Measurements from ENCODE around the gene SPDYC. TPM values are rescaled to one million over a fixed set of nuclear protein-coding genes. Genes with fewer than 3 reads are reported as not detected.

SPDYC gene
- total and polyA plus RNA-seq, 9 of the 15 experiments (the other 6 are each of a cell fraction or from before 2014, with no cell fraction given): 4.4 to 18.8 (median 9.2) TPM

Small RNA genes within 50 kb of the gene (microRNA-seq; reads per million reads assigned to microRNA genes)
- gene MIR6751 (ENCODE audit: borderline microRNAs expressed): not detected

Small RNA genes within 50 kb of the gene (small RNA-seq; reads per million reads assigned to genes)
- gene HIGD1AP10 (not detected), gene PDCL2P2 (not detected), gene RNU2-23P (0.51 reads per million, percentile 24 among the genes with 10 or more reads in this experiment)

Other genes with a start within 250 kb of the SPDYC start
Only the 7 nearest of the 23 such genes appear.
- gene VPS51, start 74.0 kb upstream of the SPDYC start, total RNA-seq (2014; rRNA removed): 143 and 215 TPM in 2 replicates
- gene VPS51, start 74.0 kb upstream of the SPDYC start, total RNA-seq (2014; rRNA removed; fragmentation: Illumina TruSeq; extraction: Trizol): 16.9 and 20.6 TPM in 2 replicates
- gene VPS51, start 74.0 kb upstream of the SPDYC start, total RNA-seq (2015; rRNA removed; fragmentation: Illumina TruSeq; extraction: Trizol): 40.6 and 46.8 TPM in 2 replicates
- gene VPS51, start 74.0 kb upstream of the SPDYC start, total RNA-seq (2021): 89.3 and 103 TPM in 2 replicates
- gene VPS51, start 74.0 kb upstream of the SPDYC start, polyA plus RNA-seq (2011; rRNA removed): 49.7 and 83.5 TPM in 2 replicates
- gene VPS51, start 74.0 kb upstream of the SPDYC start, polyA plus RNA-seq (2014; fragmentation: Illumina TruSeq; extraction: Trizol): 22.2 and 49.8 TPM in 2 replicates
- 1 to 10 TPM; 1.8 to 2.9 TPM for gene VPS51, start 74.0 kb upstream of the SPDYC start, polyA plus RNA-seq (2014; fragmentation: Nextera tagmentation; extraction: Ambion mirVana)
- gene VPS51, start 74.0 kb upstream of the SPDYC start, polyA plus RNA-seq (2014; rRNA removed): 73.2 and 126 TPM in 2 replicates
- gene TM7SF2, start 58.4 kb upstream of the SPDYC start, total RNA-seq (2014; rRNA removed): 18.6 and 20.6 TPM in 2 replicates
- gene TM7SF2, start 58.4 kb upstream of the SPDYC start, total RNA-seq (2014; rRNA removed; fragmentation: Illumina TruSeq; extraction: Trizol): 3.2 and 3.7 TPM in 2 replicates
- gene TM7SF2, start 58.4 kb upstream of the SPDYC start, total RNA-seq (2015; rRNA removed; fragmentation: Illumina TruSeq; extraction: Trizol): 7.0 and 7.9 TPM in 2 replicates
- 21.4 and 21.8 TPM in 2 replicates for gene TM7SF2, start 58.4 kb upstream of the SPDYC start, total RNA-seq (2021)
- gene TM7SF2, start 58.4 kb upstream of the SPDYC start, polyA plus RNA-seq (2011; rRNA removed): 14.6 and 35.3 TPM in 2 replicates
- 14.3 and 18.6 TPM in 2 replicates for gene TM7SF2, start 58.4 kb upstream of the SPDYC start, polyA plus RNA-seq (2014; fragmentation: Illumina TruSeq; extraction: Trizol)
- gene TM7SF2, start 58.4 kb upstream of the SPDYC start, polyA plus RNA-seq (2014; fragmentation: Nextera tagmentation; extraction: Ambion mirVana): 1 to 10 TPM; 1.2 to 1.4 TPM
- gene TM7SF2, start 58.4 kb upstream of the SPDYC start, polyA plus RNA-seq (2014; rRNA removed): 20.4 and 22.0 TPM in 2 replicates
- 39.0 and 49.0 TPM in 2 replicates for gene ZNHIT2, start 52.5 kb upstream of the SPDYC start, total RNA-seq (2014; rRNA removed)
- gene ZNHIT2, start 52.5 kb upstream of the SPDYC start, total RNA-seq (2014; rRNA removed; fragmentation: Illumina TruSeq; extraction: Trizol): 0.35 and 0.76 TPM in 2 replicates
- gene ZNHIT2, start 52.5 kb upstream of the SPDYC start, total RNA-seq (2015; rRNA removed; fragmentation: Illumina TruSeq; extraction: Trizol): 7.0 and 8.6 TPM in 2 replicates
- 27.2 and 29.6 TPM in 2 replicates for gene ZNHIT2, start 52.5 kb upstream of the SPDYC start, total RNA-seq (2021)
- 2.5 and 3.7 TPM in 2 replicates for gene ZNHIT2, start 52.5 kb upstream of the SPDYC start, polyA plus RNA-seq (2011; rRNA removed)
- gene ZNHIT2, start 52.5 kb upstream of the SPDYC start, polyA plus RNA-seq (2014; fragmentation: Illumina TruSeq; extraction: Trizol): 0.59 and 2.9 TPM in 2 replicates
- gene ZNHIT2, start 52.5 kb upstream of the SPDYC start, polyA plus RNA-seq (2014; fragmentation: Nextera tagmentation; extraction: Ambion mirVana): under 1 TPM; 0.08 to 0.20 TPM
- gene ZNHIT2, start 52.5 kb upstream of the SPDYC start, polyA plus RNA-seq (2014; rRNA removed): 23.4 and 24.3 TPM in 2 replicates
- gene FAU, start 48.1 kb upstream of the SPDYC start, total RNA-seq (2014; rRNA removed): 1,447 and 1,737 TPM in 2 replicates
- gene FAU, start 48.1 kb upstream of the SPDYC start, total RNA-seq (2014; rRNA removed; fragmentation: Illumina TruSeq; extraction: Trizol): 702 and 715 TPM in 2 replicates
- gene FAU, start 48.1 kb upstream of the SPDYC start, total RNA-seq (2015; rRNA removed; fragmentation: Illumina TruSeq; extraction: Trizol): 990 and 995 TPM in 2 replicates
- gene FAU, start 48.1 kb upstream of the SPDYC start, total RNA-seq (2021): 1,380 and 1,521 TPM in 2 replicates
- 562 and 568 TPM in 2 replicates for gene FAU, start 48.1 kb upstream of the SPDYC start, polyA plus RNA-seq (2011; rRNA removed)
- gene FAU, start 48.1 kb upstream of the SPDYC start, polyA plus RNA-seq (2014; fragmentation: Illumina TruSeq; extraction: Trizol): 942 and 1,036 TPM in 2 replicates
- 100 to 1,000 TPM; 433 to 575 TPM for gene FAU, start 48.1 kb upstream of the SPDYC start, polyA plus RNA-seq (2014; fragmentation: Nextera tagmentation; extraction: Ambion mirVana)
- 1,498 and 1,827 TPM in 2 replicates for gene FAU, start 48.1 kb upstream of the SPDYC start, polyA plus RNA-seq (2014; rRNA removed)
- 129 and 180 TPM in 2 replicates for gene MRPL49, start 47.9 kb upstream of the SPDYC start, total RNA-seq (2014; rRNA removed)
- 65.5 and 74.3 TPM in 2 replicates for gene MRPL49, start 47.9 kb upstream of the SPDYC start, total RNA-seq (2014; rRNA removed; fragmentation: Illumina TruSeq; extraction: Trizol)
- gene MRPL49, start 47.9 kb upstream of the SPDYC start, total RNA-seq (2015; rRNA removed; fragmentation: Illumina TruSeq; extraction: Trizol): 78.2 and 83.1 TPM in 2 replicates
- 86.8 and 88.5 TPM in 2 replicates for gene MRPL49, start 47.9 kb upstream of the SPDYC start, total RNA-seq (2021)
- gene MRPL49, start 47.9 kb upstream of the SPDYC start, polyA plus RNA-seq (2011; rRNA removed): 96.1 and 97.2 TPM in 2 replicates
- 123 and 127 TPM in 2 replicates for gene MRPL49, start 47.9 kb upstream of the SPDYC start, polyA plus RNA-seq (2014; fragmentation: Illumina TruSeq; extraction: Trizol)
- gene MRPL49, start 47.9 kb upstream of the SPDYC start, polyA plus RNA-seq (2014; fragmentation: Nextera tagmentation; extraction: Ambion mirVana): 100 to 1,000 TPM in 1 of 2 experiments, 10 to 100 TPM in 1; 76.2 to 132 TPM
- 91.2 and 112 TPM in 2 replicates for gene MRPL49, start 47.9 kb upstream of the SPDYC start, polyA plus RNA-seq (2014; rRNA removed)
- 9.9 and 10.7 TPM in 2 replicates for gene SYVN1, start 35.7 kb upstream of the SPDYC start, total RNA-seq (2014; rRNA removed)
- gene SYVN1, start 35.7 kb upstream of the SPDYC start, total RNA-seq (2014; rRNA removed; fragmentation: Illumina TruSeq; extraction: Trizol): 7.3 and 9.8 TPM in 2 replicates
- 8.0 and 8.7 TPM in 2 replicates for gene SYVN1, start 35.7 kb upstream of the SPDYC start, total RNA-seq (2015; rRNA removed; fragmentation: Illumina TruSeq; extraction: Trizol)
- gene SYVN1, start 35.7 kb upstream of the SPDYC start, total RNA-seq (2021): 42.7 and 47.4 TPM in 2 replicates
- gene SYVN1, start 35.7 kb upstream of the SPDYC start, polyA plus RNA-seq (2011; rRNA removed): 13.1 and 36.5 TPM in 2 replicates
- 38.5 and 40.1 TPM in 2 replicates for gene SYVN1, start 35.7 kb upstream of the SPDYC start, polyA plus RNA-seq (2014; fragmentation: Illumina TruSeq; extraction: Trizol)
- gene SYVN1, start 35.7 kb upstream of the SPDYC start, polyA plus RNA-seq (2014; fragmentation: Nextera tagmentation; extraction: Ambion mirVana): under 1 TPM; 0.41 to 0.63 TPM
- 19.1 and 19.3 TPM in 2 replicates for gene SYVN1, start 35.7 kb upstream of the SPDYC start, polyA plus RNA-seq (2014; rRNA removed)
- gene CAPN1, start 11.7 kb downstream of the SPDYC start, total RNA-seq (2014; rRNA removed): 112 and 116 TPM in 2 replicates
- gene CAPN1, start 11.7 kb downstream of the SPDYC start, total RNA-seq (2014; rRNA removed; fragmentation: Illumina TruSeq; extraction: Trizol): 21.7 and 24.8 TPM in 2 replicates
- gene CAPN1, start 11.7 kb downstream of the SPDYC start, total RNA-seq (2015; rRNA removed; fragmentation: Illumina TruSeq; extraction: Trizol): 51.5 and 52.2 TPM in 2 replicates
- gene CAPN1, start 11.7 kb downstream of the SPDYC start, total RNA-seq (2021): 195 and 199 TPM in 2 replicates
- 61.6 and 138 TPM in 2 replicates for gene CAPN1, start 11.7 kb downstream of the SPDYC start, polyA plus RNA-seq (2011; rRNA removed)
- gene CAPN1, start 11.7 kb downstream of the SPDYC start, polyA plus RNA-seq (2014; fragmentation: Illumina TruSeq; extraction: Trizol): 143 and 183 TPM in 2 replicates
- 1 to 10 TPM; 3.5 to 6.0 TPM for gene CAPN1, start 11.7 kb downstream of the SPDYC start, polyA plus RNA-seq (2014; fragmentation: Nextera tagmentation; extraction: Ambion mirVana)
- gene CAPN1, start 11.7 kb downstream of the SPDYC start, polyA plus RNA-seq (2014; rRNA removed): 112 and 133 TPM in 2 replicates